Anterior cingulate cortex (tissue), 58 donors: ENCODE results near the gene PPP1R13B.
"Not testable (repeated sequence)": the region's sequence is repeated elsewhere in the genome, so short reads cannot be mapped to it uniquely, and the experiment has no call there.

Experiments
- DNase-seq, 58 donors: peaks; one replicate each; lab custom pipeline; 2025; lab: John Stamatoyannopoulos, UW

PPP1R13B gene

DNA sequence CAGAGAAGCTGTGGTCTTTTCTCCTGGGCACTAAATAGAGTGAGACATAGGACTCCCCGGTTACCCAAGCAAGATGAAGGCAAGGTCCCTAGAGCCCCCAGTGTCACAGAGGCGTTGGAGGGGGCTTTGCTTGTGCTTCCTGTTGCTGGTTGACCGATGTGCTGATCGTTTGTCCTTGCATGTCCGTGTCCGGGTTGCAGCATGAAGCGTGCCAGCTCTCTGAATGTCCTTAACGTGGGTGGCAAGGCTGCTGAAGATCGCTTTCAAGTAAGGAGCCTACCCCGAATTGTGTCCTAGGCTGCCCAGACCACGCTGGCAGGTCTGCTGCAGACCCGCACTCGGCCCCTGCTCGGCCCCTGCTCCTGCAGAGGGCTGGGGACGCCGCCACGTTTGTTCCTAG, 155.2 kb downstream of the PPP1R13B start:
- no peak for DNase-seq

GRCh38 chr14:103691655-103692054, 155.7 kb downstream of the PPP1R13B start:
- not testable (repeated sequence) for DNase-seq

- DNase-seq = no peak
These were observed 157.0 kb downstream of the PPP1R13B start for GRCh38 chr14:103690332-103690731.

DNA sequence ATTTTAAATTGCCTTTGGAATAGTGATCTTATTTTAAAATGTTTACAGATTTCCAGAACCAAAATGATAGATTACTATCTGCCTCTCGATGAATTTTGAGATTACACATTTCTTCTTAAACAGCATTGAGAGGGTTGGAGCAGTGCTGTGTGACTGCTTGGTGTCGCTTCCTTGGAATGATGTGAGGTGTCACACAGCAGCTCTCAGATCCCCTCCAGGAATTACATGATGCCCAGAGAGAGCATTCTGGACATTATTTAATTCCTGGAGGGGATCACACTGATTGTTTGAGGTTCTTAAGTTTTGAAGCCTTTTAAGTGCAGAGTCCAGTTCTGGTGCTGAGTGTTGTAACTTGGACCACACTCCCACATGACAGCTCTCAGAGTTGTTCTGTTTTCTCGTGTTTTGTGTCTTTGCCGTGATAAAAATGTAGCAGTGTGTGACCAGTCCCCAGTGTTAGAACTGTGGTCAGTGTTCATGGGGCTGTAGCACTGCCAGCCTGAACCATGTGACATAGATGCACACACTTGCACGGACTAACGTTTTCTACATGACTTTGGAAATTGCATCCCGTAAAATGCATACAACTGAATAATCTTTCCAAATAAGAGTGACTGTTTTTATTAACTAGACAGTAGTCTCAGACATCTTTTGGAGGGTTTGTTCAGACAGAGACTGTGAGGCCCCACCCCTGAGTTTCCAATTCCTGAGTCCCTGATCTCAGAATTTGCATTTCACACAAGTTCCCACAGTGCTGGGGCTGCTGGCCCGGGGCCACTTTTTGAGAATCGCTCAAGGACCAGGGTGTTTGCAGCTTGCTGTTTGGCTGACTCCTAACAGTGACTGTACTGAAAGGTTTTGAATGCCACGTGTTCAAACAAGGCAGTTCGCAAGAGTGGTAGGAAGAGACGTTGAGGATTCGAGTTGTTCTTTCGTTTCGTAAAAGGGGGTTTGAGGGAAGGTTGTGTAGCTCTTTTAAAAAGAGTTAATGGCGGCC, 158.2 kb downstream of the PPP1R13B start:
- DNase-seq = peak in 33 of 58 donors; percentile 20 to 80 (median 50)

DNA sequence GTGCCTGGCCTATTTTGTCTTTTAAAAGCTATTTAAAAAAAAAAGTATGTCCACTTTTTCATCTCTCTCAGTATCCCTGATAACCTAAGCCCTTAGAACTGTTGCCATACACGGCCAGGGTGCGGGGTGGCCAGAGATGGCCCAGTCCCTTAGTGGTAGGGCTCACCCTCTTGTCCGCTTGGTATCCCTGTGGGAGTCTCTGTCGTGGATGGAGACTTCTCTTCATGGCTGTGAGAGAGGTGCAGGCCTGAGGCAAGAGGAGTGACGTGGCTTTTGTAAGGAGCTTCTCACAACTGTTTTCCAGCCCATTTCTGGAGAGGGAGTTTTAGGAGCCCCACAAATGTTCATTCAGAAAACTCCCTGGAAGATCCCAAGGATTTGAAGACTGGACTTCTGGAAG, 158.9 kb downstream of the PPP1R13B start:
- DNase-seq = no peak

DNA sequence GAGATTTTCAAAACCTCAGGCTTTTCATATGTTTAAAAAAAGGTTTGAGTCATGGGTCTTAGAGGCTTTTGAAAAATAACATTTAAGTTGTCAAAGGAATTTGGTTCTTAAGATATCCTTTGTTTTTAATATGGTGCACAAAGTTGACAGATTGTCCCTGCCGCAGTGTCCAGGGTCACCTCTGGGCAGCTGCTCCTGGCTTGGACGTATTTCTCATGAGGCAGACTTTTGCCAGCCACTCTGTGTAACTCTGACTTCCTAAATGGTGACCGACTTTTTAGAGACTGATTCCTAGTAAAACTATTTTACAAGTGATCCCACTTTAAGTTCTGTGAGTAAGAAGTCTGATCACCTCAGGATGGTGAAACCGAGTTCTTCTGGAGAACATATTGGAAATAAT, 159.7 kb downstream of the PPP1R13B start:
- DNase-seq = no peak

DNA sequence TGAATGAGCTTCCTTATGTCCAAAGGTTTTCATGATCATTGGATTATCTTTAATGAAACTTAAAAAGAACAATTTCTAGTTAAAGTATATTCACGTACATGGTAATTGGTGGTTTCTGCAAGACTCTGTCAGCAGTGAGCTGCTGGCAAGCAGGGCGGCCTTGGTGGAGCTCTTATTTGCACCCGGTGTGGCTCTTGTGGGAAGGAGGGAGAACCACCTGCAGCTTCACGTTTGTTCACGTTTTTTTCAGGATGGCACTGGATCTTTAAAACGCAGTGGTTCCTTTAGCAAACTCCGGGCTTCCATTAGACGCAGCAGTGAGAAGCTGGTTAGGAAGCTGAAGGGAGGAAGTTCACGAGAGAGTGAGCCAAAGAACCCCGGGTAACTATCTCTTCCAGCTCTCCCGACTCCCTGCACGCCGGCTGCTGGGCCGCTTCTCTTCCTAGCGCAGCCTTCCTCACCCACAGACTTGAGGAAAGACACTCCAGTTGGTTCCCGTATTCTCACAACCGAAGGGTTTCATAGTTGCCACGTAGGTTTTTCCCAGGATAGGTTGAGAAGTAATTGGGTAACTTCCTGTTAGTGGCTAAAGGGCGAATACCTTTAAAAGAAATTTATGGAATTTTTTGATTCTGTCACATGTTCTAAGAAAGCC, 160.4 kb downstream of the PPP1R13B start:
- DNase-seq = no peak

GRCh38 chr14:103685276-103686211, 161.8 kb downstream of the PPP1R13B start:
- DNase-seq = no peak

- no peak for DNase-seq
These were observed 162.5 kb downstream of the PPP1R13B start for GRCh38 chr14:103684871-103685270.

DNA sequence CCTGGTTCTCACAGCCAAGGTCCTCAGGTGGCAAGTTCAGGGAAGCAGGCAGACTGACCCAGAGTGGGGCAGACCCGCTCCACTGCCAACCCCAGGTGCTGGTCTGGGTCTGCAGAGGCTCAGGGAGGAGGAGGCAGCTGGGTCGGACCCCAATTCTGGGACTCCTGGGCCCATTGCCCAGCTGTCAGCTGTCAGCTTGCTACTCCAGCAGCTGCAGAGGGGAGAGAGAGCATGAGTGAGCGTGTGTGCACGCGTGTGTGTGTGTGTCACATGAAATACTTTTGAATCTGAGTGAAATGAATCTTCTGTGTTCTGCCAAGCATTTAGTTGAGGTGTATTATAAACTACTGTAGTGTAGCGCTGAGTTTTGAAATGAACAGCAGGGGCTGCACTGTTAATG, 162.9 kb downstream of the PPP1R13B start:
- DNase-seq = peak in 1 of 58 donors; percentile 32
